H1 (cell line): ENCODE data around the gene TRIAP1. TPM values are rescaled to one million over a fixed set of nuclear protein-coding genes. Genes with fewer than 3 reads are reported as not detected.

Experiments
- CTCF ChIA-PET: fragments of 300-600 bp; sonication (Branson Sonifier 250); formaldehyde crosslinking; loops from one replicate; lab custom pipeline; 2021; ENCODE audit not compliant: partially characterized antibody; lab: Charles Lee
- POLR2A ChIA-PET: fragments of 300-600 bp; sonication (Branson Sonifier 250); formaldehyde crosslinking; loops from one replicate; lab custom pipeline; 2021; ENCODE audit warnings: inconsistent platforms; ENCODE audit not compliant: partially characterized antibody; lab: Charles Lee
- DNase-seq, 2 experiments: peaks; one replicate each; pipeline versions ENCODE4 v3.0.0 to v3.0.0-alpha.2; 2010 to 2022; ENCODE audit warnings: low spot score in 2 of 2, low read depth in 1 of 2, mixed read lengths in 1 of 2
- FAIRE-seq: peaks from 2 replicates; lab custom pipeline; 2011; peaks lifted over from hg19 to GRCh38; lab: Jason Lieb, UNC
- H2AFZ ChIP-seq: 2 replicates; pipeline ENCODE4 v1.8.1; 2012; ENCODE audit warnings: low read length, inconsistent platforms
- H2AK5ac ChIP-seq: 2 replicates; pipeline ENCODE4 v1.6.1; 2013; ENCODE audit warnings: low read depth, low read length
- H2BK120ac ChIP-seq: replicated peaks from 2 replicates; pipeline ENCODE3; 2013; ENCODE audit warnings: low read depth, low read length, inconsistent platforms
- H2BK12ac ChIP-seq: 2 replicates; pipeline ENCODE4 v1.6.1; 2013; ENCODE audit warnings: low read depth, low read length
- H2BK15ac ChIP-seq: 2 replicates; pipeline ENCODE4 v1.6.1; 2013; ENCODE audit warnings: low read length
- H2BK20ac ChIP-seq: 2 replicates; pipeline ENCODE4 v1.6.1; 2013; ENCODE audit warnings: low read length
- H2BK5ac ChIP-seq: 2 replicates; pipeline ENCODE4 v1.6.1; 2013; ENCODE audit warnings: low read depth, low read length
- H3K14ac ChIP-seq: 2 replicates; pipeline ENCODE4 v1.6.1; 2013; ENCODE audit warnings: inconsistent platforms; ENCODE audit not compliant: insufficient read length
- H3K18ac ChIP-seq: 2 replicates; pipeline ENCODE4 v1.6.1; 2013; ENCODE audit warnings: low read length; ENCODE audit errors: extremely low read depth
- H3K23ac ChIP-seq: 2 replicates; pipeline ENCODE4 v1.6.1; 2013; ENCODE audit warnings: inconsistent platforms; ENCODE audit not compliant: insufficient read length
- H3K23me2 ChIP-seq: 2 replicates; pipeline ENCODE4 v1.6.1; 2013; ENCODE audit warnings: low read depth, low read length
- H3K27ac ChIP-seq: 2 replicates; pipeline ENCODE4 v1.6.1; 2011; ENCODE audit warnings: low read depth, low read length, inconsistent platforms
- H3K27me3 ChIP-seq, 4 experiments: replicated peaks in 1 of 4; 1 replicate in 1 of 4; 2 replicates in 3 of 4; pipeline versions ENCODE4 v1.6.1 to v1.8.1; 2011 to 2013; ENCODE audit warnings: low read length in 3 of 4, mild to moderate bottlenecking in 3 of 4, inconsistent platforms in 2 of 4, mixed read lengths in 2 of 4, moderate library complexity in 1 of 4; ENCODE audit not compliant: control insufficient read depth in 3 of 4, insufficient read depth in 3 of 4; ENCODE audit errors: extremely low read depth in 1 of 4
- H3K36me3 ChIP-seq, 4 experiments: 2 replicates each; pipeline versions ENCODE4 v1.6.1 to v1.8.1; 2011 to 2013; ENCODE audit warnings: mild to moderate bottlenecking in 4 of 4, low read length in 3 of 4, moderate library complexity in 2 of 4, control low read depth in 1 of 4, inconsistent platforms in 1 of 4; ENCODE audit not compliant: insufficient read depth in 4 of 4, control insufficient read depth in 2 of 4
- H3K4ac ChIP-seq: replicated peaks from 2 replicates; pipeline ENCODE3; 2013; ENCODE audit warnings: low read length, low read depth, mixed read lengths, inconsistent platforms; ENCODE audit not compliant: insufficient read length
- H3K4me1 ChIP-seq, 4 experiments: replicated peaks in 1 of 4; 1 replicate in 1 of 4; 2 replicates in 3 of 4; pipeline versions ENCODE4 v1.6.1 to v1.8.1; 2011 to 2013; ENCODE audit warnings: low read length in 3 of 4, inconsistent platforms in 2 of 4, mixed read lengths in 1 of 4; ENCODE audit not compliant: insufficient read depth in 4 of 4, control insufficient read depth in 3 of 4
- H3K4me2 ChIP-seq, 2 experiments: 2 replicates each; pipeline versions ENCODE4 v1.6.1 to v1.8.1; 2011 to 2013; ENCODE audit warnings: low read depth in 2 of 2, low read length in 2 of 2, control low read depth in 1 of 2, inconsistent platforms in 1 of 2, mild to moderate bottlenecking in 1 of 2; ENCODE audit not compliant: insufficient read depth in 1 of 2
- H3K4me3 ChIP-seq, 4 experiments: fragments of 200-600, 300-600 bp in 1 of 4; sonication (generic), shearing (Covaris generic), sonication (Bioruptor Twin) in 1 of 4; 2 replicates each; pipeline versions ENCODE4 v1.5.1 to v1.8.1; 2011 to 2016; ENCODE audit warnings: low read length in 4 of 4, low read depth in 3 of 4, control low read depth in 2 of 4, inconsistent platforms in 2 of 4, mild to moderate bottlenecking in 2 of 4, mixed read lengths in 1 of 4, moderate library complexity in 1 of 4; ENCODE audit not compliant: insufficient read depth in 2 of 4; ENCODE audit errors: extremely low read depth in 1 of 4
- H3K56ac ChIP-seq: replicated peaks from 2 replicates; pipeline ENCODE3; 2013; ENCODE audit warnings: low read depth, mild to moderate bottlenecking, mixed read lengths, low read length, inconsistent platforms; ENCODE audit not compliant: insufficient read length
- H3K79me1 ChIP-seq: 2 replicates; pipeline ENCODE4 v1.6.1; 2013; ENCODE audit warnings: low read depth, low read length, control low read depth
- H3K79me2 ChIP-seq, 2 experiments: 2 replicates each; pipeline versions ENCODE4 v1.6.1 to v1.8.1; 2012 to 2013; ENCODE audit warnings: low read length in 2 of 2, mild to moderate bottlenecking in 2 of 2, inconsistent platforms in 1 of 2; ENCODE audit not compliant: insufficient read depth in 2 of 2, control insufficient read depth in 1 of 2
- H3K9ac ChIP-seq, 4 experiments: replicated peaks in 1 of 4; 1 replicate in 1 of 4; 2 replicates in 3 of 4; pipeline versions ENCODE4 v1.6.1 to v1.8.1; 2011 to 2013; ENCODE audit warnings: low read depth in 3 of 4, low read length in 3 of 4, control low read depth in 2 of 4, mild to moderate bottlenecking in 2 of 4, moderate library complexity in 2 of 4, inconsistent platforms in 1 of 4; ENCODE audit errors: extremely low read depth in 1 of 4
- H3K9me3 ChIP-seq, 2 experiments: 2 replicates each; pipeline versions ENCODE4 v1.6.1 to v1.8.1; 2012 to 2013; ENCODE audit warnings: mild to moderate bottlenecking in 2 of 2, moderate library complexity in 2 of 2, control low read depth in 1 of 2, inconsistent platforms in 1 of 2, low read depth in 1 of 2, low read length in 1 of 2, mixed read lengths in 1 of 2; ENCODE audit not compliant: insufficient read depth in 2 of 2
- H4K20me1 ChIP-seq, 2 experiments: replicated peaks in 1 of 2; 2 replicates each; pipeline versions ENCODE3 to v1.8.1; 2011 to 2013; ENCODE audit warnings: inconsistent platforms in 2 of 2, low read length in 2 of 2, mild to moderate bottlenecking in 1 of 2; ENCODE audit not compliant: insufficient read depth in 2 of 2, control insufficient read depth in 1 of 2
- H4K5ac ChIP-seq: 2 replicates; pipeline ENCODE4 v1.6.1; 2013; ENCODE audit warnings: low read length, low read depth, mixed read lengths, inconsistent platforms; ENCODE audit not compliant: insufficient read length
- H4K8ac ChIP-seq: 2 replicates; pipeline ENCODE4 v1.8.0; 2013; ENCODE audit warnings: mild to moderate bottlenecking, moderate library complexity, low read length, inconsistent platforms; ENCODE audit not compliant: insufficient read depth; ENCODE audit errors: extremely low read depth
- H4K91ac ChIP-seq: replicated peaks from 2 replicates; pipeline ENCODE3; 2013; ENCODE audit warnings: low read length, mixed read lengths, inconsistent platforms; ENCODE audit not compliant: insufficient read length
- KDM1A ChIP-seq: fragments of 200-600, 300-600 bp; sonication (generic); IDR thresholded peaks from 2 replicates; pipeline ENCODE4 v1.7.1; 2016; ENCODE audit warnings: mild to moderate bottlenecking, low read length, borderline replicate concordance
- POLR2A ChIP-seq, 2 experiments: IDR thresholded peaks; 1 replicate in 1 of 2; 2 replicates in 1 of 2; pipeline ENCODE4 v1.6.1; 2011; ENCODE audit warnings: low read depth in 2 of 2, low read length in 2 of 2, mild to moderate bottlenecking in 2 of 2; ENCODE audit errors: control extremely low read depth in 1 of 2
- POLR2AphosphoS5 ChIP-seq: IDR thresholded peaks from 2 replicates; pipeline ENCODE4 v1.6.1; 2011; ENCODE audit warnings: low read depth, low read length
- WGBS, 2 experiments: shearing (Covaris generic) in 1 of 2; methylation state at CpG; one replicate each; pipeline versions ENCODE4 v1.1.6 to v1.1.7; 2013 to 2015; ENCODE audit warnings: low lambda C conversion rate in 2 of 2, mixed read lengths in 2 of 2, inconsistent platforms in 1 of 2, low coverage in 1 of 2, missing lambda C conversion rate in 1 of 2; ENCODE audit not compliant: insufficient replicate concordance in 2 of 2, insufficient coverage in 1 of 2, insufficient read length in 1 of 2; ENCODE audit errors: extremely low coverage in 1 of 2, missing lambda C conversion rate in 1 of 2; 5-methylcytosine and 5-hydroxymethylcytosine counted together
- polyA plus RNA-seq, 7 experiments: library from polyadenylated mRNA; depleted of rRNA in 3 of 7; stranded (reverse) in 5 of 7; unstranded in 2 of 7; fragments of >200 nt in 5 of 7; fragments of 200-250 nt in 2 of 7; gene quantifications; 1 replicate in 5 of 7; 2 replicates in 1 of 7; 4 replicates in 1 of 7; pipeline versions ENCODE4 v1.2.1 to v1.2.3, GENCODE V29; 2011 to 2013; ENCODE audit warnings: missing spikeins in 2 of 7, mixed read lengths in 2 of 7
- total RNA-seq: library from RNA; stranded (reverse); fragmentation: NEBNext Ultra II Directional; extraction: Animal tissue kit (Norgen Biotek cat#: 25700); gene quantifications from 2 replicates; pipeline ENCODE4 v1.2.1, GENCODE V29; 2021

TRIAP1 gene
- total and polyA plus RNA-seq, 2 of the 8 experiments (the other 6 are each of a cell fraction or from before 2014, with no cell fraction given), result 42.0 to 63.4 TPM

DNA sequence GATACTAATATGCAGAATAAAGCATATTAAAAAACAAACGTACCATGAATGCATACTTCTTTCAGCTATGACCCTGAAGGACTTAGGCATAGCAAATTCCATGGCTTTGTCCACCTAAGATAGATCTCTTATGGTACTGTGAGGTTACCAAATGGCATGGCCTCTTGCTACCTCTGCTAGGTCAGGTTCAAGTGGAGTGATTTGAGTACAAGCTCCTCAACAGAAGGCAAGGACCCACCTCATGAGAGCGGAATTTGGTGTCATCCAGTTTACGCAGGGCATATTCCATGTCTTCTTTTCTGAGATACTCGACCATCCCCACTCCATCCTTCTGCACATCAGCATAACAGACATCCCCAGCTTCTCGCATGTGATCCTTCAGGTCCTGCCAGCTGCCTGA, 17.5 kb upstream of the TRIAP1 start:
- Histone ChIP-seq H2BK20ac (no peak overlapping the region), H4K8ac (no peak overlapping the region), H3K79me1 (peaks cover 3% of the 10 kb centered on the region), H3K36me3 (peaks cover 43 to 73% (median 61%) of the 10 kb centered on the region in 4 experiments), H2BK12ac (no peak overlapping the region), H3K56ac (no peak overlapping the region), H4K20me1 (peaks cover 14 to 20% of the 10 kb centered on the region in 2 experiments), H3K9ac (peak overlapping the region in 1 of 4 experiments; percentile 39; a peak in 1 of 7 replicates), H3K4me1 (no peaks in the 10 kb centered on the region), H3K18ac (no peak overlapping the region), H2BK120ac (no peak overlapping the region), H3K79me2 (peaks cover 0 to 46% of the 10 kb centered on the region in 2 experiments; a peak in 3 of 4 replicates), H3K9me3 (no peaks in the 10 kb centered on the region), H3K23ac (no peak overlapping the region), H3K4ac (no peak overlapping the region), H4K5ac (no peak overlapping the region), H2BK15ac (no peak overlapping the region), H3K4me2 (no peak overlapping the region), H2BK5ac (no peak overlapping the region), H2AK5ac (no peak overlapping the region), H2AFZ (no peak overlapping the region), H3K27me3 (no peaks in the 10 kb centered on the region), H4K91ac (no peak overlapping the region), H3K23me2 (peaks cover 3% of the 10 kb centered on the region; the same call in 1 of the 2 replicates), H3K14ac (no peak overlapping the region), H3K4me3 (no peak overlapping the region), H3K27ac (no peak overlapping the region)
- 91% methylated on average over 5 of the region's 5 CpGs; no CpG with 5 or more reads in 1 of the 2 experiments for WGBS, 2 experiments
- ChIA-PET POLR2A (interaction anchor here (0.5 to 18.7 kb wide), 18 partner anchors 10 to 1251 kb away, joined by 3 to 365 read pairs (median 4); partner anchors contain the start of genes DYNLL1, GATC and TRIAP1), CTCF (interaction anchor here (0.6 to 9.3 kb wide), 18 partner anchors 9 to 196 kb away, joined by 3 to 152 read pairs (median 4); partner anchors contain the start of genes COX6A1 and PLA2G1B)
- no peak for FAIRE-seq
- peak; percentile 48; the same call in 1 of the 2 replicates for TF ChIP-seq POLR2AphosphoS5
- TF ChIP-seq KDM1A, result no peak
- TF ChIP-seq POLR2A (IDR thresholded peaks at IDR 0.05; ENCODE audit: control extremely low read depth in 1 of 2, low read depth in 2 of 2, low read length in 2 of 2), result peak in 1 of 2 experiments; percentile 49; a peak in 1 of 3 replicates
- DNase-seq, result no peak
